Heart right ventricle (tissue), 16 donors: ENCODE measurements around the gene ABCC4. TPM values are rescaled to one million over a fixed set of nuclear protein-coding genes. Genes with fewer than 3 reads are reported as not detected.
"Not testable (repeated sequence)": the region's sequence is repeated elsewhere in the genome, so short reads cannot be mapped to it uniquely, and the experiment has no call there.

ENCODE experiments used
- ATAC-seq, 8 donors: fragments of 200-7000 bp; cut with Tn5 transposase; one replicate each; pipeline ENCODE4 v1.9.1; 2020; ENCODE audit warnings: mild to moderate bottlenecking in 8 of 8, moderate library complexity in 8 of 8, moderate number of reproducible peaks in 1 of 8
- DNase-seq, 2 donors: peaks; one replicate each; pipeline ENCODE4 v3.0.0-alpha.2; 2020
- H3K27ac ChIP-seq, 10 donors: fragments of 200-600 bp; sonication (generic) in 2 of 10; one replicate each; pipeline versions ENCODE4 v1.5.0 to v1.8.0; 2020 to 2022; ENCODE audit warnings: mild to moderate bottlenecking in 3 of 10
- H3K27me3 ChIP-seq, 7 donors: fragments of 200-600 bp; one replicate each; pipeline ENCODE4 v1.8.0; 2021 to 2022; ENCODE audit warnings: mild to moderate bottlenecking in 2 of 7
- H3K36me3 ChIP-seq, 9 donors: fragments of 200-600 bp; sonication (generic) in 1 of 9; one replicate each; pipeline versions ENCODE4 v1.5.0 to v1.8.0; 2020 to 2022; ENCODE audit warnings: mild to moderate bottlenecking in 2 of 9
- H3K4me1 ChIP-seq, 9 donors: fragments of 200-600 bp; sonication (generic) in 1 of 9; one replicate each; pipeline versions ENCODE4 v1.5.0 to v1.8.0; 2020 to 2022; ENCODE audit warnings: mild to moderate bottlenecking in 4 of 9
- H3K4me3 ChIP-seq, 10 donors: fragments of 200-600 bp; sonication (generic) in 2 of 10; one replicate each; pipeline versions ENCODE4 v1.5.0 to v1.8.0; 2020 to 2022; ENCODE audit warnings: mild to moderate bottlenecking in 7 of 10, moderate library complexity in 2 of 10
- H3K9me3 ChIP-seq, 11 donors: fragments of 200-600 bp in 10 of 11; sonication (generic) in 2 of 11; one replicate each; pipeline versions ENCODE4 v1.5.0 to v1.8.0; 2013 to 2022; ENCODE audit warnings: mild to moderate bottlenecking in 2 of 11, control low read depth in 1 of 11, moderate library complexity in 1 of 11
- WGBS, 2 donors: extraction: QIAGEN DNeasy Blood & Tissue Kit; methylation state at CpG; one replicate each; pipeline ENCODE4 v1.1.7; 2013; ENCODE audit warnings: inconsistent platforms in 1 of 2; 5-methylcytosine and 5-hydroxymethylcytosine counted together
- intact Hi-C, 10 donors: fragments of 100-400 bp; cut with DNase I; formaldehyde crosslinking; loops; one replicate each; pipeline versions ENCODE4 v1.11.1 to v1.14.2; 2022
- polyA plus RNA-seq, 2 donors: library from polyadenylated mRNA; stranded (reverse); fragments of 200-250 nt; gene quantifications; one replicate each; pipeline ENCODE4 v1.2.3, GENCODE V29; 2013
- total RNA-seq, 10 donors: library from RNA; stranded (reverse); fragmentation: NEBNext Ultra II Directional in 3 of 10; extraction: Animal tissue kit (Norgen Biotek cat#: 25700) in 3 of 10; gene quantifications; one replicate each; pipeline versions ENCODE4 v1.2.1 to v1.2.4, GENCODE V29; 2021 to 2023
- TF ChIP-seq, protein P1 (sequence below), 9 donors: fragments of 200-600 bp; sonication (generic) in 2 of 9; IDR thresholded peaks; one replicate each; pipeline versions ENCODE4 v1.5.0 to v1.8.0; 2021 to 2022; ENCODE audit warnings: antibody characterized with exemption in 9 of 9, mild to moderate bottlenecking in 5 of 9, moderate library complexity in 1 of 9
- donor health status: Arrhythmogenic right ventricular cardiomyopathy.
- donor health status: ischemic (EF 13 %, LVEDD 7.1; RV severe dilation, severe dysfunction).
- donor health status: healthy with polysubstance abuse.
- donor health status: DM: no; HTN: yes; CAD: no.
- donor health status: DM: no; HTN: no; CAD: no.
- donor health status: ischemic (EF 25% LVEDD 6.9; RV normal size, moderate dysfunction).
- donor health status: ischemic (EF 25% LVEDD 5.7; RV mildly dilated, moderate dysfunction).
- donor health status: healthy.
- donor health status: DM: yes; HTN: yes; CAD: no.
- donor health status: Ischemic cardiomyopathy.
- donor health status: ischemic (EF 35%, LVEDD 5.7; RV mildly dilated, moderate dysfunction).
- donor health status: nonischemic (EF 11% LVEDD 7.7; RV severe dilation, severe dysfunction).
- donor health status: DM: yes; HTN: yes; CAD: no.
- donor health status: PGD.
- donor health status: ischemic (EF 29% LVEDD 5.4; RV normal size, mild dysfunction).
- donor health status: nonischemic (EF 23%, LVEDD 6.1; RV moderate dilation, normal function).

The ABCC4 gene
- total and polyA plus RNA-seq, 12 donors, result 1.1 to 6.7 (median 3.9) TPM

DNA sequence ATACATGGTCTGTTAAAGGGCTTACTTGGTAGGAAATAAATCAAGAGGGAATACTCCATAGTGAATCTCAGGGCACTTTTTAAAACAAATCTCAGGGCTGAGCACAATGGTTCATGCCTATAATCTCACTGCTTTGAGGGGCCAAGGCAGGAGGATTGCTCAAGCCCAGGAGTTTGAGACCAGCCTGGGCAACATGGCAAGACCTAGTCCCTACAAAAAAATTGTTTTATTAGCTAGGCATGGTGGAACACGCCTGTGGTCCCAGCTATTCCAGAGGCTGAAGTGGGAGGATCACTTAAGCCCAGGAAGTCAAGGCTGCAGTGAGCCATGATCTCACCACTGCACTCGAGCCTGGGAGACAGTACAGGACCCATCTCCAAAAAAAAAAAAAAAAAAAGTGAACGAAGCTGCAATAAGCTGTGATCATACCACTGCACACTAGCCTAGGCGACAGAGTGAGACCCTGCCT is 25.2 kb downstream of the ABCC4 start:
- H3K9me3 ChIP-seq, result no peaks in the 10 kb centered on the region
- H3K27me3 ChIP-seq, result no peaks in the 10 kb centered on the region
- ATAC-seq (no peak), DNase-seq (no peak)
- TF ChIP-seq, protein P1, sequence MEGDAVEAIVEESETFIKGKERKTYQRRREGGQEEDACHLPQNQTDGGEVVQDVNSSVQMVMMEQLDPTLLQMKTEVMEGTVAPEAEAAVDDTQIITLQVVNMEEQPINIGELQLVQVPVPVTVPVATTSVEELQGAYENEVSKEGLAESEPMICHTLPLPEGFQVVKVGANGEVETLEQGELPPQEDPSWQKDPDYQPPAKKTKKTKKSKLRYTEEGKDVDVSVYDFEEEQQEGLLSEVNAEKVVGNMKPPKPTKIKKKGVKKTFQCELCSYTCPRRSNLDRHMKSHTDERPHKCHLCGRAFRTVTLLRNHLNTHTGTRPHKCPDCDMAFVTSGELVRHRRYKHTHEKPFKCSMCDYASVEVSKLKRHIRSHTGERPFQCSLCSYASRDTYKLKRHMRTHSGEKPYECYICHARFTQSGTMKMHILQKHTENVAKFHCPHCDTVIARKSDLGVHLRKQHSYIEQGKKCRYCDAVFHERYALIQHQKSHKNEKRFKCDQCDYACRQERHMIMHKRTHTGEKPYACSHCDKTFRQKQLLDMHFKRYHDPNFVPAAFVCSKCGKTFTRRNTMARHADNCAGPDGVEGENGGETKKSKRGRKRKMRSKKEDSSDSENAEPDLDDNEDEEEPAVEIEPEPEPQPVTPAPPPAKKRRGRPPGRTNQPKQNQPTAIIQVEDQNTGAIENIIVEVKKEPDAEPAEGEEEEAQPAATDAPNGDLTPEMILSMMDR (IDR thresholded peaks at IDR 0.05), result no peak
- peaks cover 0 to 61% (median 34%) of the 10 kb centered on the region in 9 donors for H3K4me1 ChIP-seq
- no peak overlapping the region for H3K4me3 ChIP-seq
- 77 to 81% methylated on average over 4 of the region's 4 CpGs for WGBS, 2 donors
- peak overlapping the region in 3 of 10 donors; percentile 7 to 40 (median 13) for H3K27ac ChIP-seq
- no peaks in the 10 kb centered on the region for H3K36me3 ChIP-seq
- intact Hi-C loops, result no loop called here

DNA sequence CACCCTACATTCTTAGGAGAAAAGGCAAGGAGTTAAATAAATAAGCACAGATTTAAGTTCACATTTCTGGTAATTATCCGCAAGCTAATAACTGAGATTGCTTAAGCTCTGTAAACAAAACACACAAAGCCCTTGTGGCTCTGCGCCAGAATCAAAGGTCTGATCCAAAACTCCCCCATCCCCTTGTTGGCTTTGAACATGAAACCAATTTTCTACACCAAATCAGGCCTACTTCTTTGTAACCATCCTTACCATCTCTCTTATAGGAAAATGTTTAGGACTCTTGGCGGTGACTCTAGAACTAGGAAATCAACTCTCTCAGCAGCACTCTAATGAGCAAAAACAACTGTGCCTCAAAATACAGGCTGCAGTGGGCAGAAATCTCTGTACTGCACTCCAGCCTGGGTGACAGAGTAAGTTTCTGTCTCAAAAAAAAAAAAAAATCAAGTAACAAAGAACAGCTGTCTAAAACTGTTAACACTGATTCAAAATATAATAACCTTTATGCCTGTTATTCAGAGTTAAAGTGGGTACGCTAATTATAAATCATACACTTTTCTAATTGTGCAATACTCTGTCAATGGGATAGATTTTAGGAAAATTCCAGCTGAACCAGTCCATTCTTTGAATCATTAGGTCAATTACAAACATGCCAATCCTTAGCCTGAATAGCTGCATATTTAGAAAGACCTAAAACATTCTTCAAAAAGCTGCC is 25.8 kb downstream of the ABCC4 start:
- ATAC-seq, result peak in 1 of 8 donors; percentile 13
- TF ChIP-seq, protein P1 (IDR thresholded peaks at IDR 0.05), result no peak
- no peak for DNase-seq
- Histone ChIP-seq H3K4me3 (no peak overlapping the region), H3K36me3 (no peaks in the 10 kb centered on the region), H3K4me1 (peaks cover 0 to 57% (median 28%) of the 10 kb centered on the region in 9 donors), H3K9me3 (no peaks in the 10 kb centered on the region), H3K27me3 (no peaks in the 10 kb centered on the region), H3K27ac (peak overlapping the region in 4 of 10 donors; percentile 7 to 57 (median 26))
- WGBS, 2 donors, result 80 to 87% methylated on average over 4 of the region's 4 CpGs
- intact Hi-C loops, result no loop called here

DNA sequence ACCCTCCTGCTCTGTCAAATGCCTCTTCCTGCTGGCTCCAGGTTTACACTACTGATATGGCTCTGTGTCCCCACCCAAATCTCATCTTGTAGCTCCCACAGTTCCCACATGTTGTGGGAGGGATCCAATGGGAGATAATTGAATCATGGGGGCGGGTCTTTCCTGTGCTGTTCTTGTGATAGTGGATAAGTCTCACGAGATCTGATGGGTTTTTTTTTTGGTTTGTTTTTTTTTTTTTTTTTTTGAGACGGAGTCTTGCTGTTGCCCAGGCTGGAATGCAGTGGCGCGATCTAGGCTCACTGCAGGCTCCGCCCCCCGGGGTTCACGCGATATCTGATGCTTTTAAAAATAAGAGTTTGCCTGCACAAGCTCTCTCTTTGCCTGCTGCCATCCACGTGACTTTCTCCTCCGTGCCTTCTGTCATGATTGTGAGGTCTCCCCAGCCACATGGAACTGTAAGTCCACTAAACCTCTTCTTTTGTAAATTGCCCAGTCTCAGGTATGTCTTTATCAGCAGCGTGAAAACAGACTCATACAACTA is 27.6 kb downstream of the ABCC4 start:
- WGBS, 2 donors, result 85 to 87% methylated on average over 12 of the region's 12 CpGs
- H3K36me3 ChIP-seq, intact Hi-C loops, H3K4me3 ChIP-seq, ATAC-seq, H3K9me3 ChIP-seq, DNase-seq, H3K27me3 ChIP-seq: not testable (repeated sequence)
- Histone ChIP-seq H3K4me1 (peaks cover 0 to 39% (median 13%) of the 10 kb centered on the region in 9 donors), H3K27ac (peak overlapping the region in 4 of 10 donors; percentile 3 to 57 (median 18))

DNA sequence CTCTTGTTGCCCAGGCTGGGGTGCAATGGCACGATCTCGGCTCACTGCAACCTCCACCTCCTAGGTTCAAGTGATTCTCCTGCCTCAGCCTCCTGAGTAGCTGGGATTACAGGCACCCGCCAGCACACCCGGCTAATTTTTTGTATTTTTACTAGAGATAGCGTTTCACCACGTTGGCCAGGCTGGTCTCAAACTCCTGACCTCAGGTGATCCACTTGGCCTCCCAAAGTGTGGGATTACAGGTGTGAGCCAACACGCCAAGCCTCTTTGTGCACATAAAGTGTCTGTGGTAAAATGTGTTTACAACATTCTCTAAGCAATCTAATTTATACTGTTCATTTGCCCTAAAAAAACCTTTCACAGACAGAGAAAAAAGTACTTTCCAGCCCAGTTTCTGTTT is 29.2 kb downstream of the ABCC4 start:
- H3K9me3 ChIP-seq, DNase-seq, intact Hi-C loops, ATAC-seq, H3K4me3 ChIP-seq, H3K36me3 ChIP-seq, H3K27me3 ChIP-seq: not testable (repeated sequence)
- peaks cover 0 to 39% (median 11%) of the 10 kb centered on the region in 9 donors for H3K4me1 ChIP-seq
- peak overlapping the region in 5 of 10 donors; percentile 23 to 74 (median 46) for H3K27ac ChIP-seq
- WGBS, 2 donors, result 90 to 92% methylated on average over 7 of the region's 7 CpGs

DNA sequence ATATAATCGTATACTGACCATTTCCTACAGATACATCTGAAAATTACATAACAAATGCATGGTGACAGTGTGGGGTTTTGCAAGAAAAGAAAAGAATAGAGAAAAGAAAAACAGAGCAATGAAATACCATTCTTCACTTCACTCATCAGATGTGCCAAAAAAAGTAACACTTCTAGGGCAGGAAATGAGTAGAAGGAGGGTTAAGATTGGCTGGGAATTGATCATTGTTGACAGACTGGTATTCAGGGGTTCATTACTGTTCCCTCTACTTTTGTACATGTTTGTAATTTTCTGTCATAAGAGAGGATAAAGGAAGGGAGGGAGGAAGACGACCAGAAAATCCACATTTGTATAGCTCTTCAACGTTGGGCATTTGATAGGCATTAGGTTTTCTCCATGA is 31.5 kb downstream of the ABCC4 start:
- Histone ChIP-seq H3K4me1 (peaks cover 0 to 33% (median 7%) of the 10 kb centered on the region in 9 donors), H3K36me3 (no peaks in the 10 kb centered on the region), H3K9me3 (peaks cover 0 to 8% (median 0%) of the 10 kb centered on the region in 11 donors), H3K27ac (no peak overlapping the region), H3K27me3 (no peaks in the 10 kb centered on the region), H3K4me3 (no peak overlapping the region)
- DNase-seq (no peak), ATAC-seq (no peak)
- 77 to 78% methylated on average over 3 of the region's 3 CpGs for WGBS, 2 donors
- TF ChIP-seq, protein P1 (IDR thresholded peaks at IDR 0.05), result no peak
- intact Hi-C loops, result no loop called here

DNA sequence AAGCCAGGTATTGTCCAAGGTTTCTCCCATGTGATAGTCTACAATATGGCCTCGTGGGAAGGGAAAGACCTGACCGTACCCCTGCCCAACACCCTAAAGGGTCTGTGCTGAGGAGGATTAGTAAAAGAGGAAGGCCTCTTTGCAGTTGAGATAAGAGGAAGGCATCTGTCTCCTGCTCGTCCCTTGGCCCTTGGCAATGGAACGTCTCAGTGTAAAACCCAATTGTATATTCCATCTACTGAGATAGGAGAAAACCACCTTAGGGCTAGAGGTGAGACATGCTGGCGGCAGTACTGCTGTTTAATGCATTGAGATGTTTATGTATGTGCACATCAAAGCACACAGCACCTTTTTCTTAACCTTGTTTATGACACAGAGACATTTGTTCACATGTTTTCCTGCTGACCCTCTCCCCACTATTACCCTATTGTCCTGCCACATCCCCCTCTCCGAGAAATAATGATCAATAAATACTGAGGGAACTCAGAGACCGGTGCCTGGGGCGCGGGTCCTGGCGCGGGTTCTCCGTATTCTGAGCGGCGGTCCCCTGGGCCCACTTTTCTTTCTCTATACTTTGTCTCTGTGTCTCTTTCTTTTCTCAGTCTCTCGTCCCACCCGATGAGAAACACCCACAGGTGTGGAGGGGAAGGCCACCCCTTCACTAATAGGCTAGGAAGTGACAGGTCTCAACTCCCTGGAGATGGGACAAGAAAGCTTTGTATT is 32.7 kb downstream of the ABCC4 start:
- H3K27me3 ChIP-seq, H3K4me3 ChIP-seq, H3K27ac ChIP-seq, ATAC-seq, H3K36me3 ChIP-seq, intact Hi-C loops, H3K9me3 ChIP-seq, DNase-seq: not testable (repeated sequence)
- 85 to 88% methylated on average over 16 of the region's 16 CpGs for WGBS, 2 donors
- H3K4me1 ChIP-seq, result peaks cover 0 to 28% (median 0%) of the 10 kb centered on the region in 9 donors
